Astrocyte (in vitro differentiated cells and primary cell): ENCODE measurements around the gene HDAC1.

Source experiments
- EZH2 ChIP-seq: IDR thresholded peaks from 2 replicates; pipeline ENCODE4 v1.6.1; 2012; ENCODE audit warnings: mild to moderate bottlenecking, low read length, inconsistent platforms; ENCODE audit not compliant: insufficient read depth
- TF ChIP-seq, protein P1 (sequence below): IDR thresholded peaks from 2 replicates; pipeline ENCODE4 v1.5.1; 2011; ENCODE audit warnings: low read depth, mild to moderate bottlenecking, inconsistent platforms, low read length, moderate library complexity; ENCODE audit not compliant: insufficient read depth

GRCh38 chr1:32373996-32374592 lies 82.2 kb downstream of the HDAC1 start:
- TF ChIP-seq, protein P1, sequence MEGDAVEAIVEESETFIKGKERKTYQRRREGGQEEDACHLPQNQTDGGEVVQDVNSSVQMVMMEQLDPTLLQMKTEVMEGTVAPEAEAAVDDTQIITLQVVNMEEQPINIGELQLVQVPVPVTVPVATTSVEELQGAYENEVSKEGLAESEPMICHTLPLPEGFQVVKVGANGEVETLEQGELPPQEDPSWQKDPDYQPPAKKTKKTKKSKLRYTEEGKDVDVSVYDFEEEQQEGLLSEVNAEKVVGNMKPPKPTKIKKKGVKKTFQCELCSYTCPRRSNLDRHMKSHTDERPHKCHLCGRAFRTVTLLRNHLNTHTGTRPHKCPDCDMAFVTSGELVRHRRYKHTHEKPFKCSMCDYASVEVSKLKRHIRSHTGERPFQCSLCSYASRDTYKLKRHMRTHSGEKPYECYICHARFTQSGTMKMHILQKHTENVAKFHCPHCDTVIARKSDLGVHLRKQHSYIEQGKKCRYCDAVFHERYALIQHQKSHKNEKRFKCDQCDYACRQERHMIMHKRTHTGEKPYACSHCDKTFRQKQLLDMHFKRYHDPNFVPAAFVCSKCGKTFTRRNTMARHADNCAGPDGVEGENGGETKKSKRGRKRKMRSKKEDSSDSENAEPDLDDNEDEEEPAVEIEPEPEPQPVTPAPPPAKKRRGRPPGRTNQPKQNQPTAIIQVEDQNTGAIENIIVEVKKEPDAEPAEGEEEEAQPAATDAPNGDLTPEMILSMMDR, result no peak
- TF ChIP-seq EZH2, result no peak
